ENCODE results near the gene MSMB.
A peak's percentile ranks its signal among the peaks of the same experiment; 100 is the strongest.
"Not testable (repeated sequence)": the region's sequence is repeated elsewhere in the genome, so short reads cannot be mapped to it uniquely, and the experiment has no call there.

The MSMB gene

DNA sequence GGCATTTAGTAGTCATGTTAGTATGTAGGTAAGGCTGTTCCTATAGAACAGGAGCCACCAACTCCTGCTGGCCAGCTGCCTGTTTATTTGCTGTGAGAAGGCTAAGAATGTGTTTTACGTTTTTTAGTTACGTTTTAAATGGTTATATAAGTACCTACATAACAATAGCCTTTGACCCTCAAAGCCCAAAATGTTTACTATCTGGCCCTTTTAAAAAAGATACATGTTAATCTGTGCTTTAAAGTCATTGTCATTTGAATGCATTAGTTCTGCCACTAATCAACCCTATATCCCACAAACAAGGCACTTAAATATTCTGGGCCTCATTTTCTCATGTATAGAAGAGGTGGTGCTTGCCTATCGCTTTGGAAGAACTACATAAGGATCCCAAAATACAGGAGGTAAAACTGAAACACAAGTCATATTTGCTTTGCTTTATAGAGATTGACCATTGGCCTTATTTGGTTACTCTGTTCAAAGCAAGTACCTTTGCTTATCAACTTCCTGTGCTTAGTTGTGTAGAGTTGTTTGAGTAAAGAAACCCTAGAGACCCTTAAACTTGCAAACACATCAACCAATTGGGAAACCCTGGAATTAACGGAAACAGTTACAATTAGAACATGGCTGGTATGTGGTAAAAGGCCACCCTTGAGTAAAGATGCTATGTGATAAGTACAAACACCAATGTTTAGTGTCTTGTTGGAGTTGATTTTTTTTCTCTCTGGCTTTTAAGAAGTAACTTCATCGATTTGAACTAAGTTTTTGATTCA, 47.9 kb downstream of the MSMB start:
- TF ChIP-seq, protein P1, sequence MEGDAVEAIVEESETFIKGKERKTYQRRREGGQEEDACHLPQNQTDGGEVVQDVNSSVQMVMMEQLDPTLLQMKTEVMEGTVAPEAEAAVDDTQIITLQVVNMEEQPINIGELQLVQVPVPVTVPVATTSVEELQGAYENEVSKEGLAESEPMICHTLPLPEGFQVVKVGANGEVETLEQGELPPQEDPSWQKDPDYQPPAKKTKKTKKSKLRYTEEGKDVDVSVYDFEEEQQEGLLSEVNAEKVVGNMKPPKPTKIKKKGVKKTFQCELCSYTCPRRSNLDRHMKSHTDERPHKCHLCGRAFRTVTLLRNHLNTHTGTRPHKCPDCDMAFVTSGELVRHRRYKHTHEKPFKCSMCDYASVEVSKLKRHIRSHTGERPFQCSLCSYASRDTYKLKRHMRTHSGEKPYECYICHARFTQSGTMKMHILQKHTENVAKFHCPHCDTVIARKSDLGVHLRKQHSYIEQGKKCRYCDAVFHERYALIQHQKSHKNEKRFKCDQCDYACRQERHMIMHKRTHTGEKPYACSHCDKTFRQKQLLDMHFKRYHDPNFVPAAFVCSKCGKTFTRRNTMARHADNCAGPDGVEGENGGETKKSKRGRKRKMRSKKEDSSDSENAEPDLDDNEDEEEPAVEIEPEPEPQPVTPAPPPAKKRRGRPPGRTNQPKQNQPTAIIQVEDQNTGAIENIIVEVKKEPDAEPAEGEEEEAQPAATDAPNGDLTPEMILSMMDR (IDR thresholded peaks at IDR 0.05; ENCODE audit: low read depth, low read length, missing control alignments) = no peak

DNA sequence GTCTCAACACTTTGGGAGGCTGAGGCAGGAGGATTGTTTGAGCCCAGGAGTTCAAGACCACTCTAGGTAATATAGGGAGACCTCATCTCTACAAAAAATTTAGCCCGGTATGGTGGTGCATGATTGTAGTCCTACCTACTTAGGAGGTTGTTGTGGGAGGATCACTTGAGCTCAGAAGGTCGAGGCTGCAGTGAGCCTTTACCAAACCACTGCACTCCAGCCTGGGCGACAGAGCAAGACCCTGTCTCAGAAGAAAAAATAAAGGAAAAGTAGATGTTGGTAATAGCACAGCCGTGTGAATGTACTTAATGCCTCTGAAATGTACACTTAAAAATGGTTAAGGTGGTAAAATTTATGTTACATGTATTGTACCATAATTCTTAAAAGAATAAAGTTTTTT, 48.5 kb downstream of the MSMB start:
- no peak for DNase-seq (ENCODE audit: low read depth)
- no peak overlapping the region for H3K4me3 ChIP-seq (ENCODE audit: low read depth, low read length)
- TF ChIP-seq, protein P1 (IDR thresholded peaks at IDR 0.05; ENCODE audit: low read depth, low read length, missing control alignments) = no peak

More for the DNA sequence above, 47.9 kb downstream of the MSMB start:
- no peak overlapping the region for H3K4me3 ChIP-seq (ENCODE audit: low read depth, low read length)
- DNase-seq (ENCODE audit: low read depth) = no peak

DNA sequence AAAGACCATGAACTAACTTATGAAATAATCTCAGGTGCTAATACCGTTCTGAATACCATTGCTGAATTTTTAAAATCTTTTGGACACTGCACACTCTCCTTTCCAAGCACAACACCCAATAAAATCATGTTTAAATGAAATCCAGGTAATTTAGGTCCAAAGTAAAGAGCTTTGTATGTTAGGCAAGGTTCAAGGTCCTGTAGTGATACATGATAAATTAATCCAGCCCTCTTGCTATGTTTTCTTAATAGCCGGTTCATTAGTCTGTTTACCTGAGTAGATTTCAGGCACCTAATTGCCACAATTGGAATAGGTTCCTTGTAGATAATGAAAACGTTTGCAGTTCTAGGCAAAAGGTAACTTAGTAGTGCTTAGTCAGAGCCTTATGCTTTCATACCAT, 60.5 kb downstream of the MSMB start:
- H3K4me3 ChIP-seq (ENCODE audit: low read depth, low read length); DNase-seq (ENCODE audit: low read depth): not testable (repeated sequence)

DNA sequence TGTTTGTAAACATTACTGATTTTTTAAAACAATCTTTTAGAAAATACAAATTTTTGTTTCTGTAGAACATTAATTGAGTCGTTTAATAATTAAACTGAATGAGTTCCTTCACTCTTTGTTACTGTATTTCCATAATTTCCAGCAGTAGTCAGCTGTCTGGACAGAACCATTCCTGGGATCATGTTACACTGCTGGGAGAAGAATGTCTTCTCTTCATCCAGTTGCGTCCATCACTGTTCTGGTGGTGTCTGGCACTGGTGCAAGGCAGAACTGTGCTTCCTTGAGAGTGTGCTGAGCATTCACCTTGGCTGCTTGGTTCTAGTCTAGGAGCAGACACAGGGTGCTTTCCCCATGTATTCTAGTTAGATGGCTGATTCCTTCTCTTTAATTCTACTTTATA, 61.6 kb downstream of the MSMB start:
- H3K4me3 ChIP-seq (ENCODE audit: low read depth, low read length); DNase-seq (ENCODE audit: low read depth): not testable (repeated sequence)

DNA sequence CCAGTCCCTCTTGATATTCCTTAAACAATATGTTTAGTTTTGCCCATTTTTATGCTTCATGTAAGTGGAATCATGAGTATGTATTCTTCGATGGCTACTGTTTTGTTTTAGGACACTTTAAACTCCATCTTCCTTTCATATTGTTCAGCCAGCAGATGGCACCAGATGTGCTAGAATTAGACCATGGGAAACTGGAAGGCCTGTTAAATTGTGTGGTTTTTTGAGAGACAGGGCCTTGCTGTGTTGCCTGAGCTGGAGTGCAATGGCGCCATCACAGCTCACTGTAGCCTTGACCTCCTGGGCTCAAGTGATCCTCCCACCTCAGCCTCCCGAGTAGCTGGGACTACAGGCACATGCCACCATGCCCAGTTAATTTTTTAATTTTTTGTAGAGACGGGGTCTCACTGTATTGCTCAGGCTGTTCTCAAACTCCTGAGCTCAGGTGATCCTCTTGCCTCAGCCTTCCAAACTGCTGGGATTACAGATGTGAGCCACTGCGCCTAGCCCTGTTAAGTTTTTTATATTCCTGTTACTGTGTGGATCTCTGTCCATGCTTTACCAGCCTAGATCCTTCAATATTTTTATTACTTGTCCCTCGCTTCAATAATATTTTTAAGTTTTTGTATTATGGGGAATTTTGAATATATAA, 62.4 kb downstream of the MSMB start:
- TF ChIP-seq, protein P1 (IDR thresholded peaks at IDR 0.05; ENCODE audit: low read depth, low read length, missing control alignments) = peak; percentile 31
- not testable (repeated sequence) for H3K4me3 ChIP-seq (ENCODE audit: low read depth, low read length); DNase-seq (ENCODE audit: low read depth)
